ENCODE measurements around the gene ARHGAP42.

The ARHGAP42 gene

GRCh38 chr11:101008961-101009689, 322.0 kb downstream of the ARHGAP42 start:
- no peak overlapping the region for H3K4me2 ChIP-seq (ENCODE audit: low read length)
- no peak overlapping the region for H3K4me3 ChIP-seq (ENCODE audit: low read depth, low read length, poor library complexity, severe bottlenecking)
- no peak overlapping the region for H2AFZ ChIP-seq (ENCODE audit: low read length)
- no peaks in the 10 kb centered on the region for H3K79me2 ChIP-seq (ENCODE audit: insufficient read depth, low read length)
- H3K9me3 ChIP-seq (ENCODE audit: low read length): no peaks in the 10 kb centered on the region
- H3K9me2 ChIP-seq (ENCODE audit: low read depth, low read length): no peaks in the 10 kb centered on the region
- no peaks in the 10 kb centered on the region for H4K20me1 ChIP-seq (ENCODE audit: insufficient read depth, low read length)
- no peaks in the 10 kb centered on the region for H3F3A ChIP-seq (ENCODE audit: insufficient read depth, low read length)
- TF ChIP-seq EZH2 (IDR thresholded peaks at IDR 0.05; ENCODE audit: borderline replicate concordance, low read length) (no peak), CTCF (IDR thresholded peaks at IDR 0.05; ENCODE audit: low read length) (no peak)
- no peak overlapping the region for H3K27ac ChIP-seq (ENCODE audit: low read depth, low read length, poor library complexity, severe bottlenecking)
- H3K27me3 ChIP-seq (ENCODE audit: insufficient read depth, low read length): no peaks in the 10 kb centered on the region
- H3K4me1 ChIP-seq (ENCODE audit: insufficient read depth, low read length, severe bottlenecking): no peaks in the 10 kb centered on the region
- H3K9ac ChIP-seq (ENCODE audit: low read length): no peak overlapping the region
- H3K36me3 ChIP-seq (ENCODE audit: insufficient read depth, low read length): no peaks in the 10 kb centered on the region

- no peak overlapping the region for H3K4me3 ChIP-seq (ENCODE audit: low read depth, low read length, poor library complexity, severe bottlenecking)
- H2AFZ ChIP-seq (ENCODE audit: low read length): no peak overlapping the region
- H3K4me1 ChIP-seq (ENCODE audit: insufficient read depth, low read length, severe bottlenecking): no peaks in the 10 kb centered on the region
- no peaks in the 10 kb centered on the region for H3K9me3 ChIP-seq (ENCODE audit: low read length)
- H3F3A ChIP-seq (ENCODE audit: insufficient read depth, low read length): no peaks in the 10 kb centered on the region
- no peaks in the 10 kb centered on the region for H3K79me2 ChIP-seq (ENCODE audit: insufficient read depth, low read length)
- no peak for TF ChIP-seq CTCF (IDR thresholded peaks at IDR 0.05; ENCODE audit: low read length)
- no peak for TF ChIP-seq EZH2 (IDR thresholded peaks at IDR 0.05; ENCODE audit: borderline replicate concordance, low read length)
- no peaks in the 10 kb centered on the region for H3K36me3 ChIP-seq (ENCODE audit: insufficient read depth, low read length)
- H4K20me1 ChIP-seq (ENCODE audit: insufficient read depth, low read length): no peaks in the 10 kb centered on the region
- H3K4me2 ChIP-seq (ENCODE audit: low read length): no peak overlapping the region
- no peaks in the 10 kb centered on the region for H3K27me3 ChIP-seq (ENCODE audit: insufficient read depth, low read length)
- no peaks in the 10 kb centered on the region for H3K9me2 ChIP-seq (ENCODE audit: low read depth, low read length)
- H3K27ac ChIP-seq (ENCODE audit: low read depth, low read length, poor library complexity, severe bottlenecking): no peak overlapping the region
- no peak overlapping the region for H3K9ac ChIP-seq (ENCODE audit: low read length)
These were observed 322.6 kb downstream of the ARHGAP42 start for GRCh38 chr11:101009690-101010055.

GRCh38 chr11:101010899-101011298, 323.8 kb downstream of the ARHGAP42 start:
- no peak overlapping the region for H2AFZ ChIP-seq (ENCODE audit: low read length)
- H3K36me3 ChIP-seq (ENCODE audit: insufficient read depth, low read length): no peaks in the 10 kb centered on the region
- H3F3A ChIP-seq (ENCODE audit: insufficient read depth, low read length): no peaks in the 10 kb centered on the region
- no peaks in the 10 kb centered on the region for H3K9me2 ChIP-seq (ENCODE audit: low read depth, low read length)
- H3K4me1 ChIP-seq (ENCODE audit: insufficient read depth, low read length, severe bottlenecking): no peaks in the 10 kb centered on the region
- no peaks in the 10 kb centered on the region for H3K9me3 ChIP-seq (ENCODE audit: low read length)
- no peak overlapping the region for H3K4me2 ChIP-seq (ENCODE audit: low read length)
- H3K27ac ChIP-seq (ENCODE audit: low read depth, low read length, poor library complexity, severe bottlenecking): no peak overlapping the region
- H4K20me1 ChIP-seq (ENCODE audit: insufficient read depth, low read length): no peaks in the 10 kb centered on the region
- no peaks in the 10 kb centered on the region for H3K27me3 ChIP-seq (ENCODE audit: insufficient read depth, low read length)
- no peak overlapping the region for H3K4me3 ChIP-seq (ENCODE audit: low read depth, low read length, poor library complexity, severe bottlenecking)
- H3K9ac ChIP-seq (ENCODE audit: low read length): no peak overlapping the region
- no peak for TF ChIP-seq CTCF (IDR thresholded peaks at IDR 0.05; ENCODE audit: low read length)
- no peak for TF ChIP-seq EZH2 (IDR thresholded peaks at IDR 0.05; ENCODE audit: borderline replicate concordance, low read length)
- no peaks in the 10 kb centered on the region for H3K79me2 ChIP-seq (ENCODE audit: insufficient read depth, low read length)

All from OCI-LY1 (cell line).